ENCODE results near the gene VPS54.

Gene VPS54

DNA sequence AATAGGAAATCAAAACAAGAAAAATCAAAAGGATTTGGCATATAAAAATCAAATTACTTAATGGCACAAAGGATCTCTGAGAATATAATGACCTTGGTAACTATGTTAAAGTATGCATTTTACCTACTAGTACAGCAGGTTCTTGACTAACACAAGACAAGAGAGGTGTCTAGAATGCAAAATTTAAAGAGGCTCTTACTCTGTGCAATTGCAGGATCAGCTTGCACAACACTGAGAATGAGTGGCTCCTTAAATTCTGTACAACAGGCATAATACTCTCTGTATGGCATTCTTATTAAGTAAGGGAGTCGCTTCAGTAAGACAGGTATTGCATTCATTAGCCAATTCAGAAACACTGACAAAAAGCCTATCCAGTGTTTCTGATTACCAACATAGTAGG lies 104.9 kb downstream of the VPS54 start:
- no peak for DNase-seq (ENCODE audit: low spot score)

GRCh38 chr2:63903003-63903402 lies 116.2 kb downstream of the VPS54 start:
- no peak for DNase-seq (ENCODE audit: low spot score)

- no peak for DNase-seq (ENCODE audit: low spot score)
These were observed 117.1 kb downstream of the VPS54 start for GRCh38 chr2:63902149-63902548.

GRCh38 chr2:63899639-63900038 lies 119.6 kb downstream of the VPS54 start:
- no peak for DNase-seq (ENCODE audit: low spot score)

DNA sequence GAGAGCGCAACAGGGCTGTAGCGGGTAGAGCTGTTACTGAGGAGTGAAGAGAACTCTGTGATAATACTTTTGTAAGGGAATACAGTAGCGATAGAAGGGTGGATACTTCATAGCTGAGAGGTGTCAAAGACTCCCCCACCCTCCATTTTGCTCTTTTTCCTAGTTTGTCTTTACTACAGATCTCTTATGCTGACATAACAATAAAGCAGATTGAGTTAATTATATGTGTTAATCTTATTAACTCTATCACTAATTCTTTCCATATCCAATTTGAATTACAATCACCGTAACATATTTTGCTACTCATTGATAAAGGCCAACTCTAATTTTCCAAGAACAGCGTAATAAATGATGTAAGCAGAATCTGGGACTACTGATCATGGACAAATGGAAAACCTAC lies 120.4 kb downstream of the VPS54 start:
- no peak for DNase-seq (ENCODE audit: low spot score)

DNA sequence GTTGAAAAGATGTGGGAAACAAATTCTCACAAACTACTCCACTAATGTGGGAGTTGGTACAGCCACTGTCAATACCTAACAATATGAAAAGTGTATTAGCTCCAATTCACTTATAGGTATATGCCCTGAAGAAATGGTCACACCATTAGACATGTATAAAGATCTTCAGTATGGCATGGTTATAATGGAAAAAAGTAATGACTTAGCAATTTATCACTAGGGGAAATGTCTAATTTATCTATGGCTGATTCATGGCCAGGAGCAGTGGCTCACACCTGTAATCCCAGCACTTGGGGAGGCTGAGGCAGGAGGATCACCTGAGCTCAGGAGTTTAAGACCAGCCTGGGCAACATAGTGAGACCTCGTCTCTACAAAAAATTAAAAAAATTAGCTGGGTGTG lies 125.1 kb downstream of the VPS54 start:
- DNase-seq (ENCODE audit: low spot score): no peak

- no peak for DNase-seq (ENCODE audit: low spot score)
These were observed 126.1 kb downstream of the VPS54 start for GRCh38 chr2:63893163-63893562.

DNA sequence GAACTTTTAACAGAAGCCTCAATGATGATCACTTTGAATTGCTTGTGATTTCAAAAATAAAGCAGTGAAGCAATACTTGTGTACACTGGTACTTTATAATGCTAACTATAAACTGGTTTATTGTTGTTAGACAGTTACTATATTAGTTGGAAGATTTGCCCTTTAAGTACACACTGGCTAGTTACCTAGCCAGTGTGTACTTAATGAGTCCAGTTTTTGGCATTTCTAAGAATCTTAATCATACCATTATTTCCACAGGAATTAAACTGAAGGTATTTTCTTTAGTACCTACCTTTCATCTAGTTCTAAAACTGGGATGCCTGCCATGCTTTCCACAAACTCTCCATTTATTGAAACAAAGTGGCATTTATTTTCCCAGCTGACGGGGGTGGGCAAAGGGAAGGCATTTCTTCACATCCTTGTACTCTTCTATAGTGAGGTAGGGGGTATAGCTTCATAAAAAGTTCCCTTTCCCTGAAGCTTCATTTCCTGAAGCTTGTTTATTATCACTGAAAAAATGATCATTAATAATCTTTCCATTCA lies 127.7 kb downstream of the VPS54 start:
- no peak for DNase-seq (ENCODE audit: low spot score)

DNA sequence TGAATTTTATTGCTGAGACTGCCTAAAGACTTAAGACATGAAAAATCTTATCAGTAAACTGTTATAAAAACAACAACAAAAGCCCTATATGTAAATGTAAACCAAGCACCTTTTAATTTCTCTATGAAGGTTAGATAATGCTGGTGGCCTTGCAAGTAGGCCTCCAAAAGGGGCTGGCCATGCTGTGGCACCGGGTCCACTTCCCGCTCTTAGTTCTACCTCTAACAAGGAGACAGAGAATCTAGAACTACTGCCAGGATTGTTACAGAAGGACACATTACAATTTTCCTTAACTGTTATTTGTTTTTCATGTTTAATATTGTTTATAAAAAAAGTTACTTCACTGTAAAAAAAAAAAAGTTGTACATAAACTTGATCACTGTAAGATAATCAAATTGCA lies 128.6 kb downstream of the VPS54 start:
- no peak for DNase-seq (ENCODE audit: low spot score)

DNA sequence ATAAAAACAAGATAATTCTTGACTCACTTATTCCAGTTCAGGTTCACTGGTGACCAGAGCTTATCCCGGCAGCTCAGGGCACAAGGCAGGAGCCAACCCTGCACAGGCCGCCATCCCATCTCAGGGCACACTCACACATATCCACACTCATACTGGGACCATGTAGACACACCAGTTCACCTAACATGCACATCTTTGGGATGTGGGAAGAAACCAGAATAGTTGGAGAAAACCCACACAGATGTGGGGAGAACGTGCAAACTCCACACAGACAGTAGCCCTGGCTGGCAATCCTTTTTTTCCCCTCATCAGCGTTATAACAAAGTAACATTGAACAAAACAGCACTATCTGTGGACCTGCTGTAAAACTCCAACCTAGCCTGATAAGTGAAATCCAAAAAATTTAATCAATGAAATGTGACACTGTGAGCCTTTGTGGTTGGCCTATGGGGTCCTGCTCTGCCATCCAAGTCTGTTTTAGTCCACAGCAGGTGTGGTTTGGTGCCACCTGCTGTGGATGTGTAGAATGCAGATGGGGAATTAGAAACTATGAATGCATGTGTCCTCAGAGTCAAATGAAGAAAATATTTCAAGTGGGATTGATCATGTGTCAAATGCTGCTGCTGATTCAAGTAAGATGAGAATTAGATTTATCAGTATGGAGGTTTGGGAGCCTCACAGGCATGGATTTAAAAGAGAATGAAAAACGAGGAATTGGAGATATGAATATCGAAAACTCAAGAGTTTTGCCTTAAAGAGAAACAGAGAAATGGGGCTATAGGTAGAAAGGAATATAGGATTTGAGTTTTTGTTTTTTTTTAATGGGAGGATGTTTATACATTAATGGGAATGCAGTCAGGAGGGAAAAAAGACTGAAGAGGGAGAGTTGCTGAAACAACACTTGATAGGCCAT lies 130.5 kb downstream of the VPS54 start:
- DNase-seq (ENCODE audit: low spot score): peak; percentile 60

DNA sequence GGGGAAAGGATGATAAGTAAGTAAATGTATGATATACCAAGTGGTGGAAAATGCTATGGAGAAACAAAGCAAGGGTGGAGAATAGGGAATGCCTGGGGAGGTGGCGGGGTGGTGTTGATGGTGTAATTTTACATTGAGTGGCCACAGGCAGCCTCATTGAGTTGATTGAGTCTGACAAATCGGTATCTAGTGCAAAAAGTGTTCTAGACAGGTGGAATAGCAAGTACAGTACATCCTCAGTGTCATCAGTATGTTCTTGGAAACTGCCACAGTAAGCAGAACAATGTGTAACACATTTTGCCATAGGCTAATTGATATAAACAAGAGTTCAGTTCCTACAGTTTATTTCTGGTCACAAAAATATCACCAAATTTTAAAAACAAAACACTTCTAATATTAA lies 131.2 kb downstream of the VPS54 start:
- no peak for DNase-seq (ENCODE audit: low spot score)

DNA sequence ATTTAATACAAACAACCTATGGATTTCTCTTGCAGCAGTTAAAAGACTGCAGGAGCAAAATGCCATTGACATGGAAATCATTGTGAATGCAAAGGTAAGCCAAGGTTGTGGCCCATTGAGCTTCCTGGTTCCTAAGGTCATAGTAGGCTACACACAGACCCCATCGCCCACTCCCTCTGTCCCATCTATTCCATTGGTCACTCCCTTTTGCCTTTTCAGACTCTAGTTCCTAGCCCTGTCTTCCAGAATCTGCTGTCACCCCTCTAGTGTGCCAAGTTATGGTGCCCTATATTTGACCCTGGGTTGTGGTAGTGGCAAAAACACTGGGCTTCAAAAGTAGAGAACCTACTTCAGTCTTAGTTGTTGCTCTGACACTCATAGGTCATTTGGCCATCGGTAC lies 132.8 kb downstream of the VPS54 start:
- no peak for DNase-seq (ENCODE audit: low spot score)

DNA sequence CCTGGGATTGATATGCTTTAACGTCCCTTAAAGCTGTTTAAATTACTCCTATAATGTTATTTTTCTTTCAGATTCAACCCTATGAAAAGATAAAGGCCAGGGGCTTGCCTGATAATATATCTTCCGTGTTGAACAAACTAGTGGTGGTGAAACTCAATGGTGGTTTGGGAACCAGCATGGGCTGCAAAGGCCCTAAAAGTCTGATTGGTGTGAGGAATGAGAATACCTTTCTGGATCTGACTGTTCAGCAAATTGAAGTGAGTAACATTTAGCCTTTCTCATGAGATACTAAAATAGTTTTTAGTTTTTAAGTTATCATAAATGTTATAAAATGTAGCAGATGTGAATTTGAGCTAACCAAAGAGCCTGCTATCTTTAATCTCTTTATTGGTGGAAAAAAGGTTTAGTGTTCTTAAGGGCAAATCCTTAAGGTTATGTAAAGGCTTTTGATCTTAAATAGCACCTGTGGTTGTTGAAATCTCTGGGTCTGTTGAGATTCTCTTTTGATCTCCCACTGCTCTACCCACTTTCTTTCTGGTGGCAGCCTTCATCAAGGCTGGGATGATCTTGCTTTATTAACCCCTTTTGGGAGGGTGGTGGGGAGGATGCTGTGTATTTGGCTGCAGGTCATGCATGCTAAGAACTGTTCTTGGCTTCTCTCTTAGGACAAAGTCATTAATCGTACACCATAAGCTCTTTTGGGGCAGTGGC lies 136.7 kb downstream of the VPS54 start:
- no peak for DNase-seq (ENCODE audit: low spot score)

DNA sequence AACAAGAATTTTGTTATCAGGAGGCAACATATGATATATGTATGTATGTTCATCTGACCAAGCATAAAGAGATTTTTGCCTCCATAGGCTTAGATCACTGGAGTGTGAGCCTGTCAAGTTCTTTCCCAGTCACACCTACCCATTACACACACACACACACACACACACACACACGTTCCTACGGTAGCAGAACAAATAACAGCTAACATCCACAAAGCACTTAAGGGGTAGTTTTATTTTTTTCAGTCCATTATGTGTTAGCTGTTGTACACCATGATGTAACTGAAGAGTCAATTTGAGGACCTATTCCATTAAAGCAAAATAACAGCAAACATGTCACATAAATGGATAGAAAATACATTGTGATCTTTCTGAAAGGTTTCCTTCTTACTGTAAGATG lies 138.0 kb downstream of the VPS54 start:
- no peak for DNase-seq (ENCODE audit: low spot score)

DNA sequence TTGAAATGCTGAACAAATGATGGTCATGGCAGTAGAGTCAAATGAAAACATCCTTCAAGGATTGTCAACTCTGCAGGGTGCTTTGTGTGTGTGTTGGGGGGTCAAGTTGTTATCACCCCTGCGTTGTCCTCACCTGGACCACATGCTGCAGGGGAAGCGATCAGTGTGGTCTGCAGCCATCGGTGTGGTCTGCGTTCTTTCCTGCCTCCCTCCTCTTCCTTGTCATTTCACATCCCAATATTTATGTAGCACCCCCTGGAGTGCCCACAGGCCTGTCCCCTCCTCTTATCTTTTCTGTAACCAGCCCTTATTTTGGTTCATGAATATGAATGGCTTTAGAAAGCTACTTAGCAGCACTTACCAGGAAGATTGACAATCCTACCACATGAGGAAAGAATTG lies 138.6 kb downstream of the VPS54 start:
- no peak for DNase-seq (ENCODE audit: low spot score)

- no peak for DNase-seq (ENCODE audit: low spot score)
These were observed 139.3 kb downstream of the VPS54 start for GRCh38 chr2:63879876-63880433.

DNA sequence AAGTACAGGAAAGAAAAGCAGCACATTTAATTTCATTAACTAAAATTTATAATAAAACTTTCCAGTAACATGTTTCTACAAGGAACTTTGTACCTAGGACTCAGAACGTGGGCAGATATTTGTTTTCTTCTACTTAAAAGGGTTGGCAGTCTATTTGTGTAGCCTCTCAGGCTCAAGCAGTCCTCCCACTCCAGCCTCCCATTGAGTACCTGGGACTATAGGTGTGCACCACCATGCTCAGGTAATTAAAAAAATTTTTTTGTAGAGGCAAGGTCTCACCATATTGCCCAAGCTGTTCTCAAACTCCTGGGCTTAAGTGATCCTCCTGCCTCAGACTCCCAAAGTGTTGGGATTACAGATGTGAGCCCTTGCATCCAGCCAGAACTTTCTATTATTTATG lies 140.7 kb downstream of the VPS54 start:
- no peak for DNase-seq (ENCODE audit: low spot score)

DNA sequence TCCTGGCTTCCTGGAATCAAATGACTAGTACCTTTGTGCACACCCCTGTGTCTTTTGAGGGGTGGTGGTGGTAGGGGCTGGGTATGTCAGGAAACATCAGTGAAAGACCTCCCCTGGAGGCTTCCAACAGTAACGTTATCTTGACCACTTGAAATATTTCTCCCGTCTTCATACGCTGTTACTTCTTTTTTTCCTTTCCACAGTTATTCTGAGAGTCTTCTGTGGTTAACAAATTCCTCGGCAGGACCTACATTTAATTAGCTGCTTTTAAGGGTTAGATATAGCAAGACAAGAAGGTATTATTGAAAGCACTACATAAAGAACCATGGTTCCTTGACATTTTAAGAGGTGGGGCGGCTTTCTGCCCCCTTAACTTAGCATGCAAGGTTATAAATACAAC lies 142.9 kb downstream of the VPS54 start:
- no peak for DNase-seq (ENCODE audit: low spot score)

- DNase-seq (ENCODE audit: low spot score): no peak
These were observed 143.5 kb downstream of the VPS54 start for GRCh38 chr2:63875559-63876245.

DNA sequence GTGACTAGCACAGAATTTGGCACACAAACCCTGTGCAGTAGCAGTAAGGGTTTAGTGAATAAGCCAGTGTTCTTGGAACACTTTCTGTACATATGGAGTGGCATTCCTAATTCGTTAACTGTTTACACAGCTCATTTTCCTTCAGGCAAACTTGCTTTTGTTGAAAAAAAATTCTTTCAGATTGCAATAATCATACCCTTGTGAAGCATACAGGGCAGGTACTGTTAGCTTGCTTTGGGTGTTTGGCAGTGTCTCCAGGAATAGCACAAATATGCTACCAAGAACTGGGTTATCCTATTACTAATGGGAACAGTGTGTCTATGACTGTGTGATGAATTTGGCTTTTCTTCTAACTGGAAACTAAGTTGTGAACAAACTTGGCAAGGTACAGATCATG lies 144.1 kb downstream of the VPS54 start:
- no peak for DNase-seq (ENCODE audit: low spot score)

DNA sequence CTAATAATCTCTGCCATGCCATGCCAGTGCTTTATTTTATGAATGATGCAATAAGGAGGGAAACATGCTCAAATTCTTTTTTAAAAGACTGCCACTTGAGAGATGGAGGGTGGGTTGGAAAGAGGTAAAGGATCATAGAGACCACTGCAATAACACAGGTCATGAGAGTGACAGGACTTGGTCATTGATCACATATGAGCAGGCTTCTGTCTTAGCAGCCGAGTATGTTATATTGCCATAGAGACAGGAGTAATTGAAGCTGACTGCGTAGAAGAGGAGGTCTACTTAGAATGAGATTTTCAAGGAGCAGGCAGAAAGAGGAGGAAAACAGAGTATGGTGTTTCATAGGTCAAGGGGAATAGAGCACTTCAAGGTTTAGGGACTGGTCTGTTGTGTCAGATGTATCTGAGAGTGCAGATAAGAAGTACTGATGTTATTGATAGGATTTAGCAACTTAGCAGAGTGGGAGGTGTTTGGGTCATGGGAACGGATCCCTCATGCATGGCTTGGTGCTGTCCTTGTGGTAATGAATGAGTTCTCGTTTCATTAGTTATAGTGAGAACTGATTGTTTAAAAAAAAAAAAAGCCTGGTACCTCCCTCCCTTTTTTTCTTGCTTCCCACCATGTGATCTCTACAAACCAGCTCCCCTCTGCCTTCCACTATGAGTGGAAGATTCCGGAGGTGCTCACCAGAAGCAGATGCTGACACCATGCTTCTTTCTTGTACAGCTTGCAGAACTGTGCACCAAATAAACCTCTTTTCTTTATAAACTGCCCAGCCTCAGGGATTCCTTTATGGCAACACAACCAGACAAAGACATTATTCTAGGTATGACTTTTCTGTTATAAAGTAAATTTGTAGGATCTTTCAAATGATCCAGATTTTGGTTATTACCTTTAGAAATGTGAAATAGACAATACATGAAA lies 144.8 kb downstream of the VPS54 start:
- DNase-seq (ENCODE audit: low spot score): no peak

Measured in kidney tubule cell (primary cell).